ENCODE data around the gene TM7SF2.

The TM7SF2 gene

GRCh38 chr11:65111744-65112545 lies at the start of gene TM7SF2:
Gene TM7SF2 (plus strand): TSS chr11:65111872. CDS start chr11:65112016, 144 bp downstream.
- DNase-seq (ENCODE audit: low read depth), result peak; percentile 75

- DNase-seq (ENCODE audit: low read depth), result no peak
Measured at GRCh38 chr11:65063532-65063931, 48.1 kb upstream of the TM7SF2 start.

- DNase-seq (ENCODE audit: low read depth), result no peak
Measured at GRCh38 chr11:65064847-65065240, 46.8 kb upstream of the TM7SF2 start.

GRCh38 chr11:65065851-65066250 lies 45.8 kb upstream of the TM7SF2 start:
- no peak for DNase-seq (ENCODE audit: low read depth)

- no peak for DNase-seq (ENCODE audit: low read depth)
Measured at GRCh38 chr11:65066315-65066714, 45.4 kb upstream of the TM7SF2 start.

GRCh38 chr11:65066805-65067291 lies 44.8 kb upstream of the TM7SF2 start:
- no peak for DNase-seq (ENCODE audit: low read depth)

- DNase-seq (ENCODE audit: low read depth), result no peak
Measured at GRCh38 chr11:65067446-65067845, 44.2 kb upstream of the TM7SF2 start.

GRCh38 chr11:65069217-65069616 lies 42.5 kb upstream of the TM7SF2 start:
- DNase-seq (ENCODE audit: low read depth), result no peak

- no peak for DNase-seq (ENCODE audit: low read depth)
Measured at GRCh38 chr11:65071907-65072630, 39.6 kb upstream of the TM7SF2 start.

GRCh38 chr11:65072631-65072966 lies 39.1 kb upstream of the TM7SF2 start:
- no peak for DNase-seq (ENCODE audit: low read depth)

GRCh38 chr11:65077451-65077850 lies 34.2 kb upstream of the TM7SF2 start:
- no peak for DNase-seq (ENCODE audit: low read depth)

- DNase-seq (ENCODE audit: low read depth), result peak; percentile 23
Measured at GRCh38 chr11:65078151-65078550, 33.5 kb upstream of the TM7SF2 start.

GRCh38 chr11:65078786-65079342 lies 32.8 kb upstream of the TM7SF2 start:
- no peak for DNase-seq (ENCODE audit: low read depth)

- DNase-seq (ENCODE audit: low read depth), result no peak
Measured at GRCh38 chr11:65083134-65083833, 28.4 kb upstream of the TM7SF2 start.

- DNase-seq (ENCODE audit: low read depth), result peak; percentile 97
Measured at GRCh38 chr11:65083834-65084597, 27.7 kb upstream of the TM7SF2 start, which contains the start of the genes CDCA5 and ZFPL1. Gene CDCA5 (minus strand): TSS chr11:65084040. CDS start chr11:65083978, 62 bp downstream. Gene ZFPL1 (plus strand): TSS chr11:65084222. CDS start chr11:65084699, 477 bp downstream.

GRCh38 chr11:65084598-65085375 lies 26.9 kb upstream of the TM7SF2 start:
- DNase-seq (ENCODE audit: low read depth), result no peak

GRCh38 chr11:65085446-65085845 lies 26.2 kb upstream of the TM7SF2 start:
- DNase-seq (ENCODE audit: low read depth), result no peak

- DNase-seq (ENCODE audit: low read depth), result no peak
Measured at GRCh38 chr11:65086809-65087208, 24.9 kb upstream of the TM7SF2 start.

GRCh38 chr11:65087216-65087615 lies 24.5 kb upstream of the TM7SF2 start:
- no peak for DNase-seq (ENCODE audit: low read depth)

GRCh38 chr11:65087827-65088226 lies 23.8 kb upstream of the TM7SF2 start:
- DNase-seq (ENCODE audit: low read depth), result no peak

GRCh38 chr11:65089621-65090020 lies 22.1 kb upstream of the TM7SF2 start:
- DNase-seq (ENCODE audit: low read depth), result no peak

Data from stimulated activated CD8-positive, alpha-beta memory T cell treated with anti-CD3 and anti-CD28 coated beads, Interleukin-15, amount 100 ng/mL, for 24 hours (primary cell).